Measurements from ENCODE around the gene TBC1D2.
"Not testable (repeated sequence)": the region's sequence is repeated elsewhere in the genome, so short reads cannot be mapped to it uniquely, and the experiment has no call there.

Gene TBC1D2

GRCh38 chr9:98275159-98275558 lies 19.7 kb upstream of the TBC1D2 start:
- Histone ChIP-seq H3K27ac (ENCODE audit: low read length) (no peak overlapping the region), H3K4me1 (ENCODE audit: low read length) (no peaks in the 10 kb centered on the region), H3K4me3 (ENCODE audit: low read length) (no peak overlapping the region), H2AFZ (ENCODE audit: low read depth, low read length) (no peak overlapping the region), H3K9ac (ENCODE audit: low read length) (no peak overlapping the region), H3K36me3 (replicated peaks; ENCODE audit: low read depth, low read length) (no peaks in the 10 kb centered on the region), H3K27me3 (ENCODE audit: low read depth, low read length) (peaks cover 43% of the 10 kb centered on the region), H3K4me2 (ENCODE audit: low read length) (no peak overlapping the region), H3K79me2 (ENCODE audit: low read length) (no peaks in the 10 kb centered on the region), H3K9me3 (ENCODE audit: insufficient read depth, low read length) (no peaks in the 10 kb centered on the region), H4K20me1 (ENCODE audit: insufficient read depth, low read length) (no peaks in the 10 kb centered on the region)
- TF ChIP-seq EZH2phosphoT487 (IDR thresholded peaks at IDR 0.05; ENCODE audit: low read depth) (no peak), CTCF (IDR thresholded peaks at IDR 0.05; ENCODE audit: low read depth, low read length) (no peak)

- H3K27me3 ChIP-seq (ENCODE audit: low read depth, low read length) = peaks cover 24% of the 10 kb centered on the region; the same call in 1 of the 2 replicates
- no peaks in the 10 kb centered on the region for H3K4me1 ChIP-seq (ENCODE audit: low read length)
- H3K4me3 ChIP-seq (ENCODE audit: low read length) = no peak overlapping the region
- H3K27ac ChIP-seq (ENCODE audit: low read length) = no peak overlapping the region
- no peaks in the 10 kb centered on the region for H3K36me3 ChIP-seq (replicated peaks; ENCODE audit: low read depth, low read length)
- H4K20me1 ChIP-seq (ENCODE audit: insufficient read depth, low read length) = no peaks in the 10 kb centered on the region
- H3K9me3 ChIP-seq (ENCODE audit: insufficient read depth, low read length) = no peaks in the 10 kb centered on the region
- H3K4me2 ChIP-seq (ENCODE audit: low read length) = no peak overlapping the region
- no peaks in the 10 kb centered on the region for H3K79me2 ChIP-seq (ENCODE audit: low read length)
- no peak overlapping the region for H3K9ac ChIP-seq (ENCODE audit: low read length)
- no peak overlapping the region for H2AFZ ChIP-seq (ENCODE audit: low read depth, low read length)
- TF ChIP-seq EZH2phosphoT487 (IDR thresholded peaks at IDR 0.05; ENCODE audit: low read depth) = no peak
- no peak for TF ChIP-seq CTCF (IDR thresholded peaks at IDR 0.05; ENCODE audit: low read depth, low read length)
Measured at GRCh38 chr9:98272083-98272482, 16.6 kb upstream of the TBC1D2 start.

- no peak overlapping the region for H3K4me2 ChIP-seq (ENCODE audit: low read length)
- no peak overlapping the region for H3K9ac ChIP-seq (ENCODE audit: low read length)
- H3K9me3 ChIP-seq (ENCODE audit: insufficient read depth, low read length) = no peaks in the 10 kb centered on the region
- peaks cover 18% of the 10 kb centered on the region; the same call in 1 of the 2 replicates for H3K27me3 ChIP-seq (ENCODE audit: low read depth, low read length)
- H3K27ac ChIP-seq (ENCODE audit: low read length) = no peak overlapping the region
- no peak overlapping the region for H3K4me3 ChIP-seq (ENCODE audit: low read length)
- H3K79me2 ChIP-seq (ENCODE audit: low read length) = no peaks in the 10 kb centered on the region
- no peak for TF ChIP-seq EZH2phosphoT487 (IDR thresholded peaks at IDR 0.05; ENCODE audit: low read depth)
- no peak for TF ChIP-seq CTCF (IDR thresholded peaks at IDR 0.05; ENCODE audit: low read depth, low read length)
- H2AFZ ChIP-seq (ENCODE audit: low read depth, low read length) = no peak overlapping the region
- no peaks in the 10 kb centered on the region for H3K4me1 ChIP-seq (ENCODE audit: low read length)
- no peaks in the 10 kb centered on the region for H3K36me3 ChIP-seq (replicated peaks; ENCODE audit: low read depth, low read length)
- no peaks in the 10 kb centered on the region for H4K20me1 ChIP-seq (ENCODE audit: insufficient read depth, low read length)
Measured at GRCh38 chr9:98271479-98271878, 16.0 kb upstream of the TBC1D2 start.

GRCh38 chr9:98270284-98270683 lies 14.8 kb upstream of the TBC1D2 start:
- not testable (repeated sequence) for H3K9me3 ChIP-seq (ENCODE audit: insufficient read depth, low read length); H3K4me1 ChIP-seq (ENCODE audit: low read length); H4K20me1 ChIP-seq (ENCODE audit: insufficient read depth, low read length); H2AFZ ChIP-seq (ENCODE audit: low read depth, low read length); H3K27ac ChIP-seq (ENCODE audit: low read length); H3K79me2 ChIP-seq (ENCODE audit: low read length); H3K4me3 ChIP-seq (ENCODE audit: low read length); H3K9ac ChIP-seq (ENCODE audit: low read length); H3K27me3 ChIP-seq (ENCODE audit: low read depth, low read length); H3K4me2 ChIP-seq (ENCODE audit: low read length); H3K36me3 ChIP-seq (replicated peaks; ENCODE audit: low read depth, low read length)

GRCh38 chr9:98269652-98270051 lies 14.2 kb upstream of the TBC1D2 start:
- not testable (repeated sequence) for H3K4me2 ChIP-seq (ENCODE audit: low read length); H2AFZ ChIP-seq (ENCODE audit: low read depth, low read length); H3K27me3 ChIP-seq (ENCODE audit: low read depth, low read length); H3K36me3 ChIP-seq (replicated peaks; ENCODE audit: low read depth, low read length); H3K4me1 ChIP-seq (ENCODE audit: low read length); H3K9ac ChIP-seq (ENCODE audit: low read length); H4K20me1 ChIP-seq (ENCODE audit: insufficient read depth, low read length); H3K9me3 ChIP-seq (ENCODE audit: insufficient read depth, low read length); H3K4me3 ChIP-seq (ENCODE audit: low read length); H3K27ac ChIP-seq (ENCODE audit: low read length); H3K79me2 ChIP-seq (ENCODE audit: low read length)

GRCh38 chr9:98267556-98267955 lies 12.1 kb upstream of the TBC1D2 start:
- H3K27ac ChIP-seq (ENCODE audit: low read length); H2AFZ ChIP-seq (ENCODE audit: low read depth, low read length); H3K4me2 ChIP-seq (ENCODE audit: low read length); H3K9me3 ChIP-seq (ENCODE audit: insufficient read depth, low read length); H3K27me3 ChIP-seq (ENCODE audit: low read depth, low read length); H3K4me1 ChIP-seq (ENCODE audit: low read length); H3K79me2 ChIP-seq (ENCODE audit: low read length); H4K20me1 ChIP-seq (ENCODE audit: insufficient read depth, low read length); H3K36me3 ChIP-seq (replicated peaks; ENCODE audit: low read depth, low read length); H3K4me3 ChIP-seq (ENCODE audit: low read length); H3K9ac ChIP-seq (ENCODE audit: low read length): not testable (repeated sequence)
